Measurements from ENCODE around the gene CELF1. TPM values are rescaled to one million over a fixed set of nuclear protein-coding genes. Genes with fewer than 3 reads are reported as not detected.

CELF1 gene
- total RNA-seq, 2 experiments from 2014 or later, result 155 to 157 TPM

DNA sequence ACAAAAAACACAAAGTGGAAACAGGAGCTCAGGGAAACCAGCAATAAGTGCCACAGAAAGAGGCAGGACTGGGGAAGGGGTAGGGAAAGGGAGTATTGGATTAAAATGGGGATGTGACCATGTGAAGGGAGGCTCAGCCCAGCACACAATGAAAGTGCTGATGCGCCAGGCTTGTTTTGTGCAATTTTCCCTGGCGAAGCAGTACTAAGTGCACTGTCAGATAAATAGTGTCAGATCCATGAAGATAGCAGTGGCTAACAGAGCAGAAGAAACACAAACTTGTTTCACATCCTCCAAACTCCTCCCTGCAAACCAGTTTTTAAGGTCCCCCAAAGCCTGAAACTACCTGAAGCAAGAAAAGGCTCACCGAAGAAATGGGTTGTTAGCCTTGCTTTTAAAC lies 53.3 kb downstream of the CELF1 start:
- Mint-ChIP-seq H3K36me3 (peaks cover 17% of the 10 kb centered on the region), H3K27me3 (no peaks in the 10 kb centered on the region), H3K27ac (peak overlapping the region; percentile 16), H3K4me1 (peaks cover 36% of the 10 kb centered on the region), H3K9me3 (no peaks in the 10 kb centered on the region), H3K4me3 (no peak overlapping the region)
- DNase-seq, result no peak

DNA sequence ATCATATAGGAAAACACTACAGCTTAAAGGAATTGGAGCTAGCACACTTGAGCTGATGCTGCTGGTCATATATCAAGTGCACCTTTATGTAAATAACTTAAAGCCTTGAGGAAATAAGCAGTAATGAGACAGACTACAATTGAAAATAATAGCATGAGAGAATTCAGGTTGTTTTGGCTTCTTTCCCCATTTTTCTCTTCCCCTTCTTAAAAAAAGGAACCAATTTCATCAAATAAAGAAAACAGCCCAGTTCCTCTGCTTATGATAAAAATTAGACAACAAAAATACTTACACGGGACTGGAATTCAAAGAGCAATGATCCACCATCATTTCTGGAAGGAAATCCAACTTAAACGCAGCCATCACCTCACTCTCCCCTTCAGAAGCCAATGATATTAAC lies 53.8 kb downstream of the CELF1 start:
- peaks cover 21% of the 10 kb centered on the region for H3K36me3 Mint-ChIP-seq
- no peak for DNase-seq
- no peak overlapping the region for H3K4me3 Mint-ChIP-seq
- no peak overlapping the region for H3K27ac Mint-ChIP-seq
- peaks cover 35% of the 10 kb centered on the region for H3K4me1 Mint-ChIP-seq
- H3K27me3 Mint-ChIP-seq, result no peaks in the 10 kb centered on the region
- H3K9me3 Mint-ChIP-seq, result no peaks in the 10 kb centered on the region

DNA sequence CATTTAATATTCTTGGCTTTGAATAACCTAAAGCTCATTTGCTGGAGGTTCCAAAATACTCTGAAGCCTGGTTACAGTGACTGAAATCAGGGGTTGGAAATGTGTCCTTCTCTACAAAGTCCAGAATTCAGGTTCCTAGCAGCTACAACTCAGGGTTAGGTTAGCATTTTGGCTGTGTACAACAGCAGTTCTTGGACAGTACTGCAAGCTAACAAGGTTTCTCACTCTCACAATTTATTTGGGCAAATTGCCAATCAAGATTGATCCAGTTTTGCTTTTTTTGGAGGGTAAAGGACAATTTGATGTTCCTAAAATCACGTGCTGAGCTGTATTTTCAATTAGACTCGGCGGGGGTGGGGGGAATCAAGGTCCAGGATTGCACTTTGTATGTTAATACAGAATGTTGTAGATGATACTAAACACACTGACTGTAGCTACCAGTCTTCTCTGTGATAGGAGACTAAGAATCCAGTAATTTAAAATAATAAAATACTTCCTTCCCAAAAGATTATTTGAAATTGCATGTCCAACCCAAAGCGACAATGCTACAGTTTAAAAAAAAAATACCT lies 54.3 kb downstream of the CELF1 start:
- no peaks in the 10 kb centered on the region for H3K27me3 Mint-ChIP-seq
- no peak overlapping the region for H3K4me3 Mint-ChIP-seq
- no peak for DNase-seq
- peaks cover 25% of the 10 kb centered on the region for H3K36me3 Mint-ChIP-seq
- no peaks in the 10 kb centered on the region for H3K9me3 Mint-ChIP-seq
- H3K27ac Mint-ChIP-seq, result no peak overlapping the region
- peaks cover 33% of the 10 kb centered on the region for H3K4me1 Mint-ChIP-seq

DNA sequence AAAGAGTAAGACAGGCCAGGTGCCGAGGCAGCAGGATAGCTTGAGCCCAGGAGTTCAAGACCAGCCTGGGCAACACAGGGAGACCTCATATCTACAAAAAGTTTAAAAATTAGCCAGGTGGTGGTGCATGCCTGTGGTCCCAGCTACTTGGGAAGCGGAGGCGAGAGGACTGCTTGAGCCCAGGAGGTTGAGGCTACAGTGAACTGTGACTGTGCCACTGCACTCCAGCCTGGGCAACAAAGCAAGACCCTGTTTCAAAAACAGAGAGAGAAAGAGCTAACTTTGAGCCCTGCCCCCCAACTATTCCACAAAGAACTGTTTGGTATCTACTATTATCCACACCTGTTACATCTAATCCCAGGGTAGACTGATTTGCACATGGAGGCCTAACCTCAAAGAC lies 54.8 kb downstream of the CELF1 start:
- peaks cover 26% of the 10 kb centered on the region for H3K36me3 Mint-ChIP-seq
- H3K4me1 Mint-ChIP-seq, result peaks cover 30% of the 10 kb centered on the region
- H3K9me3 Mint-ChIP-seq, result no peaks in the 10 kb centered on the region

DNA sequence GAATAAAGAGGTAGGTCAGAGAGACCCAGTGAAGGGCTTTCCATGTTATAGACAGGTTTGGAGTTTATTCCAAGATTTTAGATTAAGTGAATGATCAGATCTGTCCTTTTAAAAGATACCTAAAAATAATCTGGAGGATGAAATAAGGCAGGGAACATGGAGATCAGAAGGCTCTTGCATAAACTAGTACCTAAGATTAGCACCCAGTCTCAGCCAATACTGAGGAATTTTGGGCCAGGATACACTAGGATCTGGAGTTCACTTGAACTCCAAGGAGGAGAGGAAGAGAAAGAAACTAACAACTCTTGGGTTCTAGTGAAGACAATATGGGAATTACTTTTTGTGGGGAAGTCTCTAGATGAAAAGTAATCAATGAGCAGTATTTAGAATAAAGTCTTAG lies 56.1 kb downstream of the CELF1 start:
- Mint-ChIP-seq H3K27ac (no peak overlapping the region), H3K4me3 (no peak overlapping the region), H3K9me3 (no peaks in the 10 kb centered on the region), H3K36me3 (peaks cover 29% of the 10 kb centered on the region), H3K4me1 (peaks cover 29% of the 10 kb centered on the region), H3K27me3 (no peaks in the 10 kb centered on the region)
- no peak for DNase-seq

More for the DNA sequence above, 54.8 kb downstream of the CELF1 start:
- Mint-ChIP-seq H3K27ac (peak overlapping the region; percentile 7), H3K4me3 (no peak overlapping the region), H3K27me3 (no peaks in the 10 kb centered on the region)
- no peak for DNase-seq

DNA sequence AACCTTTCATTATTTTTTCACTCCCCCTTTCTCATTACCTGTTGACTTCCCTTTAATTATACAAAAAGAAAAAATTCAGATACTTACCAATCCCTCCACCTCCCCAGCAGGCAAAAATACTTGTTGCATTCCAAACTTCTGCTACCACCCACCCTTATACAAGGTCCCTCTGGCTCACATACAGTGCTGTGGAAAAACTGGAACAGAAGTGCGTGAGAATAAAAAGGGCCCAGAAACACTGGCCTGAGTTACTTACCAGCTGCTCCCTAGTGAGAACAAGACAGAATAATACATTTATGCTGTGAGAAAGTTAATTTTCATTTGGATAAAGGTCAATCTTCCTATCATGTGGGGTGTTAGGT lies 57.1 kb downstream of the CELF1 start:
- no peaks in the 10 kb centered on the region for H3K9me3 Mint-ChIP-seq
- H3K36me3 Mint-ChIP-seq, result peaks cover 25% of the 10 kb centered on the region
- no peak overlapping the region for H3K4me3 Mint-ChIP-seq
- H3K27me3 Mint-ChIP-seq, result no peaks in the 10 kb centered on the region
- H3K4me1 Mint-ChIP-seq, result peaks cover 27% of the 10 kb centered on the region
- DNase-seq, result no peak
- no peak overlapping the region for H3K27ac Mint-ChIP-seq

DNA sequence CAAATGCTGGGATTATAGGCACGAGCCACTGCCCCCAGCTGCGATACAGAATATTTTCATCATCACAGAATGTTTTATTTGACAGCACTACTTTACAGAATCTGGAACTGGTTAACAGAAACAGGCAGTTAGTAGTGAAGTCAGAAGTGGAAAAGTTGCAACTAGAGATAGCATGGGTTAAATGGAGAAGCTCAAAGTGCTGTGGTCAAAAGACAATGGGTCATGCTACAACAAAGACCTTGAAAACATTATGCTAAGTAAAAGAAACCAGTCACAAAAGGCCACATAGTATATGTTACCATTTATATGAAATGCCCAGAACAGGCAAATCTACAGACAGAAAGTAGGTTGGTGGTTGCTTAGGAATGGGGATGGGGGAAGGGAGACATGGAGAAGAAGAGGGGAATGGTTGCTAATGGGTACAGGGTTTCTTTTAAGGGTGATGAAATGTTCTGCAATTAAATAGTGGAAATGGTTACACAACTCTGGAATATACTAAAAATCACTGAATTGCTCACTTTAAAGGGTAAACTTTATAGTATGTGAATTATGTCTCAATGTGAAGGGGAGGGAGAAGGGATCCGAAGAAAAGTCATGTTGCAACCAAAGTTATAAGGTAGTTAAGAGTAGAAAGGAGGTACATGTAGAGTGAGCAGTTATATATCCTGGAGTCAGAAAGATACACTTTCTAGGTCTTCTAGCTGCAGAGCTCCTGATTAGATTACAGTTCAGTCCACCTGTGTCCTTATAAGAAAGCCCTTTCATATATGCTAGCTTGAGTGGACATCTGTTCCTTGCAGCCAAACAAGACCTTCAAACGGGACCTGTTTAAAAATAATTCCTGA lies 57.7 kb downstream of the CELF1 start:
- Mint-ChIP-seq H3K27me3 (no peaks in the 10 kb centered on the region), H3K4me1 (peaks cover 22% of the 10 kb centered on the region), H3K27ac (no peak overlapping the region), H3K36me3 (peaks cover 21% of the 10 kb centered on the region), H3K9me3 (no peaks in the 10 kb centered on the region), H3K4me3 (no peak overlapping the region)
- DNase-seq, result no peak

GRCh38 chr11:47489395-47489755 lies 63.6 kb downstream of the CELF1 start:
- Mint-ChIP-seq H3K4me3 (no peak overlapping the region), H3K27me3 (no peaks in the 10 kb centered on the region), H3K4me1 (peaks cover 29% of the 10 kb centered on the region), H3K36me3 (peaks cover 26% of the 10 kb centered on the region), H3K9me3 (no peaks in the 10 kb centered on the region), H3K27ac (no peak overlapping the region)
- DNase-seq, result no peak

DNA sequence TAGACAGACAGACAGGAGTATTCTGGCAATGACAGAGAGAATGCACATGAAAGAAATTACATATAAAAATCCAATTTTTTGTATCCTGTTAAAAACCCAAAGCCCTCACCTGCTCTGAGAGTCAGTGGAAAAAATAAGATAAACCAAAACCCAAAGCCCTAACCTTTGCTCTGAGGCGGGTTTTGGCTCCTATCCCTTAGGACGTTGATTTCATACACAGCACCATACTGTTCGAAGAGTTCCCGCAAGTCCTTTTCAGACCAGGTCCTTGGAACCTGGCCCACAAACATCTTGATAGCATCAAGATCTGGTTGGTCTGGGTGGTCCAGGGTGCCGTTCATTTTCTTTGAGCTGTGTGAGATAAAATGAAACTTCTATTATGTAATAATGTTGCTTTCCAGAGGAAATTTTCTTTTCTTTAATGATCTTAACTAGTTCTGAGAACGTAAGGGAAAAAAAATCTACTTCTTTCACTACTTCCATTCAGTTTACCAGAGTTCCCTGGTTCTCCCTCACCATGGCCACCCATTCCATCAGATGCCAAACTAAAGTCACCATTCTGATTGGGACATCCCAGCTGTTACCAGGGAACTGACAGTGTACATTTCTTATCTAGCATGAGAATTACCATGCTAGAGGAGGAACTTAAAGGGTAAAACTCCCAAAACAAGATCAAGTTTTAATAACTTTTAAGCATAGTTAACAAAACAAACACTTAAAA lies 64.1 kb downstream of the CELF1 start:
- Mint-ChIP-seq H3K9me3 (no peaks in the 10 kb centered on the region), H3K27me3 (no peaks in the 10 kb centered on the region), H3K4me3 (no peak overlapping the region), H3K27ac (peak overlapping the region; percentile 63), H3K4me1 (peaks cover 27% of the 10 kb centered on the region), H3K36me3 (peaks cover 23% of the 10 kb centered on the region)
- no peak for DNase-seq

GRCh38 chr11:47488111-47488510 lies 64.8 kb downstream of the CELF1 start:
- DNase-seq, result no peak
- Mint-ChIP-seq H3K27ac (peak overlapping the region; percentile 63), H3K27me3 (no peaks in the 10 kb centered on the region), H3K4me3 (no peak overlapping the region), H3K4me1 (peaks cover 25% of the 10 kb centered on the region), H3K36me3 (peaks cover 24% of the 10 kb centered on the region), H3K9me3 (no peaks in the 10 kb centered on the region)

DNA sequence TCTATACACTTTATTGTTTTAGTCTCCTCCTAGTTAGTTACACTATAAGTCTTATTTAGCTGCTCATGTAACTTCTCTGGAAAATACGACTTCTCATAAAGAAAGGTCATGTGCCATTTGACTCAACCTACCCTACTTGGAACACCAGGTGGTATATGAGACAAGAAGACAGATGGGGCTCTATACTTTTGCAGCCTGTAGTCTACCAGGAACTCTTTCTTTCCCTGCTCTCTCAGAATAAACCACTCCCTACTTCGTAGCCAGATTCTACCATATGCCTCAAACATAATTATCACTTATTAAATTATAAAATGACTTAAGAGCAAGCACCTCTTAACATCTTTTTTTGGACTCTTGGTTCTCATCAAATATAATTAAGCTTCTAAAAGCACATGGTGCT lies 65.5 kb downstream of the CELF1 start:
- Mint-ChIP-seq H3K9me3 (no peaks in the 10 kb centered on the region), H3K27ac (peak overlapping the region; percentile 63), H3K27me3 (no peaks in the 10 kb centered on the region), H3K4me3 (no peak overlapping the region), H3K36me3 (peaks cover 19% of the 10 kb centered on the region), H3K4me1 (peaks cover 24% of the 10 kb centered on the region)
- DNase-seq, result no peak

DNA sequence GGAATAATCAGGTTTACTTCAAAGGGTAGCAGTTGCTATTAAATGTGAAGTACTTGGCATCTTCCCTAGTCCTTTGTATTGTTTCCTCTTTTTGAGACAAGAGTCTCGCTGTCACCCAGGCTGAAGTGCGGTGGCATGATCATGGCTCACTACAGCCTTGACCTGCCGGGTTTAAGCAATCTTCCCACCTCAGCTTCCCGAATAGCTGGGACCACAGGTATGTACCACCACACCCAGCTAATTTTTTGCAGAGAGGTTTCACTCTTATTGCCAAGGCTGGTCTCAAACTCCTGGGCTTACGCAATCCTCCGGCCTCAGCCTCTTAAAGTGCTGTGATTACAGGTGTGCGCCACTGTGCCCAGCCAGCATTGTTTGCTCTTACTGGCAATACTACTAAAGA lies 67.8 kb downstream of the CELF1 start:
- H3K4me1 Mint-ChIP-seq, result peaks cover 21% of the 10 kb centered on the region
- H3K4me3 Mint-ChIP-seq, result no peak overlapping the region
- H3K36me3 Mint-ChIP-seq, result peaks cover 27% of the 10 kb centered on the region
- no peak overlapping the region for H3K27ac Mint-ChIP-seq
- H3K9me3 Mint-ChIP-seq, result no peaks in the 10 kb centered on the region
- no peak for DNase-seq
- no peaks in the 10 kb centered on the region for H3K27me3 Mint-ChIP-seq

DNA sequence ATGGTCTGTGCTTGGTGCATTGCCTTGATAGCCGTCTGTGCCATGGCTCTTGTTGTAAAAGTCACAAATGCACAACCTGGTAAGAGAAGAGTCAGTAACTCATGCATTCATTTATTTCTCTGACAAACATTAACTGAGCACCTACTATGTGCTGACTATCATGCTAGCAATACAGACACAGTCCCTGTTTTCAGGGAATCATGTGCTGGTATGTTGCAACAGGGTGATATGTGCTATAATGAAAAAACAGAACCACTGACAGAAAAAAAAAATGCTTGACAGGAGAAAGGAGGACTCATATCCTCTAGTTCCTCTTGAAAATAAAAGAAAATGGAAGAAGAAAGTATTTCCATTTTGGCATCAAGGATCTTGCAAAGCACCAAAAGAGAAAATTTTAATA lies 69.5 kb downstream of the CELF1 start:
- Mint-ChIP-seq H3K27ac (no peak overlapping the region), H3K4me1 (peaks cover 12% of the 10 kb centered on the region), H3K4me3 (no peak overlapping the region), H3K9me3 (no peaks in the 10 kb centered on the region), H3K36me3 (peaks cover 27% of the 10 kb centered on the region), H3K27me3 (no peaks in the 10 kb centered on the region)
- no peak for DNase-seq

DNA sequence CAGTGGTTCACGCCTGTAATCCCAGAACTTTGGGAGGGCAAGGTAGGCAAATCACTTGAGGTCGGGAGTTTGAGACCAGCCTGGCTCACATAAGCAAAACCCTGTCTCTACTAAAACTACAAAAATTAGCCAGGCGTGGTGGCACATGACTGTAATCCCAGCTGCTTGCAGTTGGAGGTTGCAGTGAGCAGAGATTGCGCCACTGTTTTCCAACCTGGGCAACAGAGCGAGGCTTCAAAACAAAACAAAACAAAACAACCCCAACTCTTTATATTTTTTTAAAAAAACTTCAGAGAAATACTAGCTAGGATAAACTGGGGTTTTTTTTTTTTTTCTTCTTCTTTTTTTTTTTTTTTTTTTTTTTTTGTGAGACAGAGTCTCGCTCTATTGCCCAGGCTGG lies 72.2 kb downstream of the CELF1 start:
- H3K36me3 Mint-ChIP-seq, result peaks cover 15% of the 10 kb centered on the region

GRCh38 chr11:47478651-47479329 lies 74.1 kb downstream of the CELF1 start:
- H3K36me3 Mint-ChIP-seq, result peaks cover 21% of the 10 kb centered on the region
- H3K27me3 Mint-ChIP-seq, result no peaks in the 10 kb centered on the region
- no peak overlapping the region for H3K4me3 Mint-ChIP-seq
- no peak for DNase-seq
- H3K27ac Mint-ChIP-seq, result peak overlapping the region; percentile 34
- no peaks in the 10 kb centered on the region for H3K4me1 Mint-ChIP-seq
- H3K9me3 Mint-ChIP-seq, result no peaks in the 10 kb centered on the region

More for the DNA sequence above, 72.2 kb downstream of the CELF1 start:
- H3K4me1 Mint-ChIP-seq, result no peaks in the 10 kb centered on the region
- no peak for DNase-seq
- no peaks in the 10 kb centered on the region for H3K9me3 Mint-ChIP-seq
- no peak overlapping the region for H3K27ac Mint-ChIP-seq
- H3K4me3 Mint-ChIP-seq, result no peak overlapping the region
- H3K27me3 Mint-ChIP-seq, result no peaks in the 10 kb centered on the region
